ENCODE data around the gene EXOC6.
"Not testable (repeated sequence)": the region's sequence is repeated elsewhere in the genome, so short reads cannot be mapped to it uniquely, and the experiment has no call there.

Gene EXOC6

DNA sequence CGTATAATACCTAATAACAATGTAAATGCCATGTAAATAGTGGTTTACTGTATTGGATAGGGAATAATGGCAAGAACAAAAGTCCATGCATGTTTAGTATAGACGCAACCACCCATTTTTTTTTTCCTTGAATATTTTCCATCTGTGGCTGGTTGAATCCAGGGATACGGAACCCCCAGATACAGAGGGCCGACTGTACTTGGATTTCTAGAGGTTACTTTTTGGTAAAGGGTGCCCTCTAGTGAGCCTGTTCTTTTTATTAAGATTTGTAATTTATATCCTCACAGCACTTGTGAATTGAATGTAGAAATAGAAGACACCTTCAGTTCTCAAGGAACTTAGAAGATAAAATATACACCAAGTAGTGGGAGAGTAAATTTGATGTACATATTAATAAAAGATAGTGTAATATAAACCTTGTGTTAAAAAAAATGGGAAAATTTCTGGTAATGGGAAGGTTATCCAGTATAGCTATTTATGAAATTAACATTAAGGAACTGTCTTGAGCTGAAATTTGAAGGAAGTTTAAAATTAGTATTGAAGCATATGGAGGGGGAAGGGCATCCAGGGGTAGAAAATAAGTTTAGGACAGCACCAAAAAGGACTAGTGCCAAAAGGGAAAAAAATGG, 32.0 kb downstream of the EXOC6 start:
- DNase-seq (ENCODE audit: low read depth), result peak; percentile 60

DNA sequence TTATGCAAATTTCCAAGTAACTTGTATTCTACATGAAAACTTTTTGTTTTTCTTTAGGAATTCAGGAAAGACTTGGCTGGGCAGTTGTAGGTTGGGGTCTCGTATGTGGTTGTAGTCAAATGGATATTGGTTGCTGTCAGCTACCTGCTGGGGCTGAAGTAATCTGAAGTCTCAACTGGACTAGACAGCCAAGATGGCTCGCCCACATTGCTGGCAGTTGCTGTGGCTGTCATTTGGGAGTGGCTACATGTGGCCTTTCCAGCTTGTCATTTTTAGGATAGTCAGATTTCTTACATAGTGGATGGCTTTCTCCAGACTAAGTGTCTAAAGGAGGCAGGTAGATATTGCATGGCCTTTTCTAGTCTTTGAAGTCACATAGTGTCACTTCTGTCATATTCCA, 32.6 kb downstream of the EXOC6 start:
- DNase-seq (ENCODE audit: low read depth), result no peak

- peak; percentile 23 for DNase-seq (ENCODE audit: low read depth)
Observed at GRCh38 chr10:92886334-92886961, 38.1 kb downstream of the EXOC6 start.

- no peak for DNase-seq (ENCODE audit: low read depth)
Observed at GRCh38 chr10:92890471-92890870, 42.2 kb downstream of the EXOC6 start.

DNA sequence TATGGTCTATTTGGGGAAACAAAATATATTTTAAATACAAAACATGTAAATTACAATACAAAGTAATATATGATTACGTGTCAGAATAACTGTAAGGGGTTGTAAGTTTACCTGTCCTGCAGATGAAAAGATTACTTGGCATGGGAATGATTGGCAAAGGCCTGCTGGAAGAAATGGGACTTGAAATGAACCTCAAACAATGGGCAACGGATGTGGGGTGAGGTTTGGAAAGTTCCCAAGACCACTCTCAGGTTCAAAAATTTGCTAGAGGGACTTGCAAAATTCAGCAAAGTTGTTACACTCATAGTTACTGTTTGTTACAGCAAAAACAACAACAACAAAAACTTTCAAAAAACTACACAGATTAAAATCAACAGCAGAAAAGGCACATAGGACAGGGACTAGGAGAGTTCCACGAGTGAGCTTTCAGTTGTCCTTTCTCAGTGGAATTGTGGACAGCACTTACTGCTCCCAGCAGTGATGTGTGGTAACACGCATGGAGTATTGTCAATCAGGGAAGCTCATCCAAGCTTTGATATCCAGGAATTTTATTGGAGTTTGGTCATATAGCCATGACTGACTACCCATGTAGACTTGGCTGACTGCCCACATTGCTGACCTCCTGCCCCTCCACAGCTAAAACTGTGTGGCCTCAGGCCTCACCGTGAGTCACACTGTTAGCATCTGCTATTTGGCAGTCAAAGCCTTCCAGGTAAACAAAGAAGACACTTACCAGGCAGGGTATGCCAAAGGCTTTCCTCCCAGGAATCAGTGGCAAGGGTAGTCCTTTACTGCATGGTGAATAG, 43.8 kb downstream of the EXOC6 start:
- DNase-seq (ENCODE audit: low read depth), result peak; percentile 88

GRCh38 chr10:92892691-92893054, 44.4 kb downstream of the EXOC6 start:
- no peak for DNase-seq (ENCODE audit: low read depth)

GRCh38 chr10:92894081-92894655, 45.8 kb downstream of the EXOC6 start:
- DNase-seq (ENCODE audit: low read depth), result no peak

GRCh38 chr10:92897916-92898315, 49.6 kb downstream of the EXOC6 start:
- DNase-seq (ENCODE audit: low read depth), result peak; percentile 55

GRCh38 chr10:92901819-92902251, 53.5 kb downstream of the EXOC6 start:
- DNase-seq (ENCODE audit: low read depth), result no peak

GRCh38 chr10:92903633-92904032, 55.3 kb downstream of the EXOC6 start:
- DNase-seq (ENCODE audit: low read depth), result no peak

DNA sequence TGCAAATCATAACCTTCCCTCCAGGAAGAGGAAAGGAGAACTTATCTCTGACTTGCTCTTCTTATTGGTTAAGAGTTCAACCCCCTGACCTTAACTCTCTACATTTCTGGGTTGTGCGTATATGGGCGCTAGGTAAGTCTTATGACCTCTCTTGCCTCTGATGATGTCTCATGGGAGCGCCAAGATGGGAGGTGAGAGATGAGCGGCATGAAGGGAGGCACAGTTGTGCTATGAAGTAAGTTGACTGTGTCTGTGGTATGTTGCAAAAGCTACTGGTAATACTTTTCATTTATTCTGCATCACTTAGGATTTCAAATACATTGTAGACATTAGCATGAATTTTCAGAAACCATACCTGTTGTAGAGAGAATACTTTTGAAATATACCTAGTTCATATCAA, 59.0 kb downstream of the EXOC6 start:
- DNase-seq (ENCODE audit: low read depth), result no peak

GRCh38 chr10:92912631-92913030, 64.3 kb downstream of the EXOC6 start:
- DNase-seq (ENCODE audit: low read depth), result not testable (repeated sequence)

- no peak for DNase-seq (ENCODE audit: low read depth)
Observed at GRCh38 chr10:92913973-92914372, 65.7 kb downstream of the EXOC6 start.

- DNase-seq (ENCODE audit: low read depth), result peak; percentile 62
Observed at GRCh38 chr10:92914478-92915325, 66.4 kb downstream of the EXOC6 start.

GRCh38 chr10:92915892-92916291, 67.6 kb downstream of the EXOC6 start:
- DNase-seq (ENCODE audit: low read depth), result no peak

DNA sequence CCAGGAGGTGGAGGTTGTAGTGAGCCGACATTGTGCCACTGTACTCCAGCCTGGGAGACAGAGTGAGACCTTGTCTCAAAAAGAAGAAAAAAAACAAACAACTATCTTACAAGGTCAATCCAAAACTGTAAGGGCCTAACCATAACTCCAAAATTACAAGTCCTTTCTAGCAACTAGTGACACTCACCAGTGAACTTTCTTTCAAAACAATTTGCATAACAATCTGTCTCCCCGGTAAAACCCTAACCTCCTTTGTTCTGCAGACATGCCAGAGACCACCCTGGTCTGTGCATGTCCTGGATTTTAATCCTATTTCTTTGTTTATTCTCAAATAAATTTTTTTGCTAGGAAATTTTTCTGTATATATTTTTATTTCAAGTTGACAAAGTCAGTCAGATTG, 68.1 kb downstream of the EXOC6 start:
- no peak for DNase-seq (ENCODE audit: low read depth)

DNA sequence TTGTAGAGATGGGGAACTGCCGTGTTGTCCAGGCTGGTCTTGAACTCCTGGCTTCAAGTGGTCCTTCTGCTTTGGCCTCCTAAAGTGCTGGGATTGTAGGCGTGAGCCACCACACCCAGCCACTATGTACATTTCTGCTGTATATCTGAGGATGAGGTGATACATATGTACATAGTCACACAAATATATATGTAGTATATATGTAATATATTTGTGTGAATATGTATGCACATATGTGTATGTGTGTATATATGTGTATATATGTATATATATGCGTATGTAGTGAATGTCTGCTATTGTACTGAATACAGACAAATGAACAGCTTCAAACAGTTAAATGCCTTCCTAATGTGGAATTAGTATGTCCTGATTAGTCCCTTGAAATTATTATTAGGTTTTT, 70.3 kb downstream of the EXOC6 start:
- DNase-seq (ENCODE audit: low read depth), result no peak

- DNase-seq (ENCODE audit: low read depth), result no peak
Observed at GRCh38 chr10:92920866-92921265, 72.5 kb downstream of the EXOC6 start.

GRCh38 chr10:92923416-92923815, 75.1 kb downstream of the EXOC6 start:
- no peak for DNase-seq (ENCODE audit: low read depth)

GRCh38 chr10:92929896-92930295, 81.6 kb downstream of the EXOC6 start:
- no peak for DNase-seq (ENCODE audit: low read depth)

GRCh38 chr10:92931597-92931996, 83.3 kb downstream of the EXOC6 start:
- no peak for DNase-seq (ENCODE audit: low read depth)

GRCh38 chr10:92937876-92938275, 89.6 kb downstream of the EXOC6 start:
- no peak for DNase-seq (ENCODE audit: low read depth)
